ENCODE data around the gene MSANTD4. TPM values are rescaled to one million over a fixed set of nuclear protein-coding genes. Genes with fewer than 3 reads are reported as not detected.
"Not testable (repeated sequence)": the region's sequence is repeated elsewhere in the genome, so short reads cannot be mapped to it uniquely, and the experiment has no call there.

Gene MSANTD4
- total RNA-seq, 2 donors from 2014 or later, result 13.9 to 15.4 TPM

GRCh38 chr11:106031936-106032335, 9.9 kb upstream of the MSANTD4 start:
- Mint-ChIP-seq H3K4me3 (no peak overlapping the region), H3K9me3 (peaks cover 3 to 4% of the 10 kb centered on the region in 2 donors), H3K4me1 (ENCODE audit: low read depth) (peaks cover 8% of the 10 kb centered on the region), H3K27me3 (ENCODE audit: low read depth) (peaks cover 43% of the 10 kb centered on the region), H3K36me3 (ENCODE audit: insufficient read depth in 2 of 2) (peaks cover 3 to 8% of the 10 kb centered on the region in 2 donors), H3K27ac (no peak overlapping the region)
- DNase-seq (no peak), ATAC-seq (replicated peaks in 1 of 2) (no peak)

DNA sequence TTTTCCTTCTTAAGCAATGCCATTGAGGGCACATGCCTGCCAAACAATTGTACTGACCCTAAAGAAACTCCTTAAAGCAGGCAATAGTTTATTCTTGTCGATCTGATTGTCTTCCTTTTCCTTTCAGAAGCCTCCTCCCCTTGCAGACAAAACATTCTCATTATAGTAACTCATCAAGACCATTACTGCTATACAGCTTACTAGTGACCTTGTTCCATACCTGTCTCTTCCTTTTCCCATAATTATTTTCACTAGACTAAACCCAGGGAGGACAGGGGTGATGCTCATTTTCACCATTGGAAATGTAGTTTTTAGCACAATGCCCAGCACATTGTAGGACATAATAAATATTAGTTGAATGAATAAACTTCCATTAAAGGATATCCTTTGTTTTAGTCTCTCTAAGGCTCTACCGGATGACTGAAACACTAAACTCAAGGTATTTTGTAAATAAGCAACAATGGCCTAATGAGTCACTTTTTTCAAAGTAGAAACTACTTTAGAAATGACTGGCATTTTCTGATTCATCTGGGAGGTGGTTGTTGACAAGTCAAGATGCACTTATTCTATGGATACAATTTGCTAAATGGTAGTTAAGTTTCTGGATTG, 9.3 kb upstream of the MSANTD4 start:
- Mint-ChIP-seq H3K4me3 (peak overlapping the region; percentile 28 to 31), H3K27me3 (ENCODE audit: low read depth) (peaks cover 43% of the 10 kb centered on the region), H3K4me1 (ENCODE audit: low read depth) (peaks cover 8% of the 10 kb centered on the region), H3K9me3 (peaks cover 3 to 4% of the 10 kb centered on the region in 2 donors), H3K27ac (peak overlapping the region; percentile 64), H3K36me3 (ENCODE audit: insufficient read depth in 2 of 2) (peaks cover 3 to 8% of the 10 kb centered on the region in 2 donors)
- DNase-seq (no peak), ATAC-seq (replicated peaks in 1 of 2) (peak; percentile 84 to 89)

GRCh38 chr11:106030609-106031008, 8.6 kb upstream of the MSANTD4 start:
- H3K9me3 Mint-ChIP-seq, result peaks cover 3 to 4% of the 10 kb centered on the region in 2 donors
- H3K27me3 Mint-ChIP-seq (ENCODE audit: low read depth), result peaks cover 43% of the 10 kb centered on the region
- H3K4me1 Mint-ChIP-seq (ENCODE audit: low read depth), result peaks cover 8% of the 10 kb centered on the region
- ATAC-seq (replicated peaks in 1 of 2) (no peak), DNase-seq (no peak)
- H3K36me3 Mint-ChIP-seq (ENCODE audit: insufficient read depth in 2 of 2), result peaks cover 3 to 11% of the 10 kb centered on the region in 2 donors
- H3K4me3 Mint-ChIP-seq, result no peak overlapping the region
- H3K27ac Mint-ChIP-seq, result no peak overlapping the region

DNA sequence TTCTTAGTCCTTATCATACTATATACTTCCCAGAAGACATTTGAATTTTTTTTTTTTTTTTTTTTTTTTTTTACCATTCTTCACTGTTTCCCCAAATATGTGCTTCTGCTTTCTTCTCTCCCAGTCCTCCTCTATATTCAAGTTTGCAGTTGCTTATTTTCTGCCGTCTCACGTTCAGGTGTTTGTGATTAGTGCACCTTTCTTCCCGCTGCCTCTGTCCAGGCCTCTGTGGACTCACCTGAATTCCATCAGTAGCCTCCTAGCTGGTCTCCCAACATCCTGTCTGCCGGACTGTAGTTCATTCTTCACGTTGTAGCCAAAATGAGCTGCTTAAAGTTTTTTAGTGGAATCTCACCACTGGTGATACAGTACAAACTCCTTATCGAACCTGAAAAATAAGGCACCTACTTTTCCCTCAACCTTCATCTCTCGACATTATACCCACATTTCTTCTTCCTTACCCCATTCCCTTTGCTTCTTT, 795 bp upstream of the MSANTD4 start:
- ATAC-seq (replicated peaks in 1 of 2), result no peak
- Mint-ChIP-seq H3K4me1 (ENCODE audit: low read depth) (peaks cover 44% of the 10 kb centered on the region), H3K27me3 (ENCODE audit: low read depth) (no peaks in the 10 kb centered on the region), H3K27ac (peak overlapping the region; percentile 55), H3K36me3 (ENCODE audit: insufficient read depth in 2 of 2) (peaks cover 12 to 28% of the 10 kb centered on the region in 2 donors), H3K4me3 (peak overlapping the region; percentile 82 to 95), H3K9me3 (peaks cover 4 to 5% of the 10 kb centered on the region in 2 donors)
- peak in 1 of 2 donors; percentile 2 for DNase-seq

DNA sequence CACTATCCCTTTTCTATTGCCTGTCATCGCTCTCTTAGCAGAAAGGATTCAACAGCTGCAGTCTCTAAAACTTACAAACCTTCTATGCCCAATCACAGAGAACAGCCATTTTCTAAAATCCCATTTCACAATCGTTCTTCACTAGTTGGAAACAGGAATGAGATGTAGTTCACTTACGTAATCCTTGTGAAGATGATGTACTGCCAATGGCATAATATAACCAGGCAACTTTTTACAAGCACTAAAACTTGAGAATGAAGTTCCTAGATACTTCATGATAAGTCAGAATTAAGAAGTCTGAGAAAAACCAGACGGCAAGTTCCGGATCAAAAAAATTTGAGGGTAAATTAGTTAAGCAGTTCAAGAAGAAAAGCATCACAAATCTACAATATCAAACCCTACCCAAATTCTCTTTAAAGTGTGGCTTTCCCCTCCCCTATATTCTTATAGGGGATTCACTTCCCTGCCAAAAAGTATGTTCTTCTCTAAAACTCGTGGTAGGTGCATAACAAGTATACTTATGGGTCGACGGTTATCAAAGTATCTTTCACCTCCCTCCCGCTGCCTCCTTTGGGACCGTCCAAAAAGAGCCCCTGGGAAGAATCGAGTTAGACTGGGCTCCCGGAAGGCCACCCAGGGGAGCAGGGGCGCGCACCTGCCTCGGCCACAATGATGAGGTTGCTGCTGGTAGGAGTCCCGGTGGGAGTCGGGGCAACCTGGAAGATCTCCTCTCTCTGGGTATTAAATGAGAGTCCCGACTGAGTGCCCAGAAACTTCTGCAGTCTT, 666 bp downstream of the MSANTD4 start:
- peaks cover 49% of the 10 kb centered on the region for H3K4me1 Mint-ChIP-seq (ENCODE audit: low read depth)

GRCh38 chr11:106017093-106017492, 4.9 kb downstream of the MSANTD4 start:
- no peak overlapping the region for H3K4me3 Mint-ChIP-seq
- H3K27ac Mint-ChIP-seq, result no peak overlapping the region
- H3K9me3 Mint-ChIP-seq, result peaks cover 0 to 1% of the 10 kb centered on the region in 2 donors
- DNase-seq (no peak), ATAC-seq (replicated peaks in 1 of 2) (no peak)
- H3K27me3 Mint-ChIP-seq (ENCODE audit: low read depth), result no peaks in the 10 kb centered on the region
- peaks cover 50% of the 10 kb centered on the region for H3K4me1 Mint-ChIP-seq (ENCODE audit: low read depth)
- peaks cover 12 to 23% of the 10 kb centered on the region in 2 donors for H3K36me3 Mint-ChIP-seq (ENCODE audit: insufficient read depth in 2 of 2)

More for the DNA sequence above, 666 bp downstream of the MSANTD4 start:
- Mint-ChIP-seq H3K9me3 (peaks cover 0 to 4% of the 10 kb centered on the region in 2 donors), H3K4me3 (peak overlapping the region; percentile 82 to 95), H3K36me3 (ENCODE audit: insufficient read depth in 2 of 2) (peaks cover 10 to 25% of the 10 kb centered on the region in 2 donors), H3K27me3 (ENCODE audit: low read depth) (no peaks in the 10 kb centered on the region), H3K27ac (peak overlapping the region; percentile 91)
- peak; percentile 2 to 8 for ATAC-seq (replicated peaks in 1 of 2)
- DNase-seq, result no peak

DNA sequence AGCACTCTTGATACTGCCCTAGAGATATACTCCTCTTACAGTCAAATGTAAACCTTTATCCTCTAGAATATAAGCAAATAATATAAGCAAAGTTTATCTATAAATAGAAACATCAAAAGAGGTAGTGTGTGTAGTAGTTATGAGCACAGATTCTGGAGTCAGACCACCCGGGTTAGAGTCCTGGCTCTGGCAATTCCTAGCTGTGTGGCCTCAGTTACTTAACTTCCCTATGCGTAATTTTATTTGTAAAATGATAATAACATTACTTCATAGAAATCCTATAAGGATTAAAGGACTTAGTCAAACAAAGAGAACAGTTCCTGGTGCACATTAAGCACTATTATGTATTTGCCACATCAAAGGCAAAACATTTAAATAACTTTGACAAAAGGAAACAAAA, 7.0 kb downstream of the MSANTD4 start:
- no peak overlapping the region for H3K4me3 Mint-ChIP-seq
- ATAC-seq (replicated peaks in 1 of 2), result no peak
- H3K9me3 Mint-ChIP-seq, result peaks cover 3% of the 10 kb centered on the region in 2 donors
- no peak for DNase-seq
- H3K27ac Mint-ChIP-seq, result no peak overlapping the region
- H3K36me3 Mint-ChIP-seq (ENCODE audit: insufficient read depth in 2 of 2), result peaks cover 15 to 34% of the 10 kb centered on the region in 2 donors
- no peaks in the 10 kb centered on the region for H3K27me3 Mint-ChIP-seq (ENCODE audit: low read depth)
- peaks cover 50% of the 10 kb centered on the region for H3K4me1 Mint-ChIP-seq (ENCODE audit: low read depth)

DNA sequence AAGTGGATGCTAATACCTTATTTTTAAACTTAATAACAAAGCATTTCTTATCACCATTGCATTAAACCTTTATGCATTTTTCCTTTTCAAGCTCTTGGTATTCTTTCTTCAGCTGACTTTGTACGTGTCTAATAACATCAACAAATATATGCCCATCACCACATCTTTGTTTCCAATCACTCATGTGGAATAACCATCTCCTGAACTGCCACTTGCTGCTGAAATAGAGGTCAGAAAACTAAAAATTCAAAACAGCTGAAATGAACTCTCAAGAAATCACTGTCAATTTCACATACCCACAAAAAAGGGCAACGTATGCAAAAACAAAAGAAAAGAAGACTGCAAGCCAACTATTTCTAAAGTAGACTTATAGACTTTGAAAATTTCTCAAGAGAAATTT, 7.4 kb downstream of the MSANTD4 start:
- Mint-ChIP-seq H3K4me3 (no peak overlapping the region), H3K4me1 (ENCODE audit: low read depth) (peaks cover 47% of the 10 kb centered on the region), H3K9me3 (peaks cover 3% of the 10 kb centered on the region in 2 donors), H3K27me3 (ENCODE audit: low read depth) (no peaks in the 10 kb centered on the region), H3K36me3 (ENCODE audit: insufficient read depth in 2 of 2) (peaks cover 17 to 35% of the 10 kb centered on the region in 2 donors), H3K27ac (no peak overlapping the region)
- ATAC-seq (replicated peaks in 1 of 2) (no peak), DNase-seq (no peak)

GRCh38 chr11:106014035-106014434, 8.0 kb downstream of the MSANTD4 start:
- DNase-seq (no peak), ATAC-seq (replicated peaks in 1 of 2) (no peak)
- Mint-ChIP-seq H3K4me3 (no peak overlapping the region), H3K27ac (no peak overlapping the region), H3K9me3 (peaks cover 3% of the 10 kb centered on the region in 2 donors), H3K27me3 (ENCODE audit: low read depth) (no peaks in the 10 kb centered on the region), H3K36me3 (ENCODE audit: insufficient read depth in 2 of 2) (peaks cover 19 to 36% of the 10 kb centered on the region in 2 donors), H3K4me1 (ENCODE audit: low read depth) (peaks cover 43% of the 10 kb centered on the region)

- Mint-ChIP-seq H3K4me3 (no peak overlapping the region), H3K9me3 (peaks cover 2 to 3% of the 10 kb centered on the region in 2 donors), H3K27ac (no peak overlapping the region), H3K27me3 (ENCODE audit: low read depth) (no peaks in the 10 kb centered on the region), H3K36me3 (ENCODE audit: insufficient read depth in 2 of 2) (peaks cover 21 to 41% of the 10 kb centered on the region in 2 donors), H3K4me1 (ENCODE audit: low read depth) (peaks cover 33% of the 10 kb centered on the region)
- DNase-seq, result no peak
- ATAC-seq (replicated peaks in 1 of 2), result no peak
Observed at GRCh38 chr11:106012744-106013143, 9.3 kb downstream of the MSANTD4 start.

DNA sequence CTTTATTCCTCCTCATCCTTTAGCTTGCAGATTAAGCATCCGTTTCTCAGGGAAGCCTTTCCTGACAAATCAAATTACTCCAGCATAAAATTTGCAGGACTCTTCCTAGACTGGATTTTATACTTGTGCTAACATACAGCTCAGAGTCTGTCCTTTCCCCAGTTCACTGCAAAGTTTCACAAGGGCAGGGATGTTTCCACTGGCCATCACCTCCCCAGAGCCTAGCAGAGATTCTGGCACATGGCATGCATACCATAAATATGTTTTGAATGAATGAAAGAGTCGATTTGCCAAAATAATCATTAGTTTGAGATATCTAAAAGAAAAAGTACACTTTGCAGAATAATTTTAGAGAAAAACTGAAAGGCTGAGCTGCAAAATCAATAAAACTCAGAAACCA, 10.6 kb downstream of the MSANTD4 start:
- DNase-seq (no peak), ATAC-seq (replicated peaks in 1 of 2) (no peak)
- no peaks in the 10 kb centered on the region for H3K27me3 Mint-ChIP-seq (ENCODE audit: low read depth)
- peaks cover 27 to 51% of the 10 kb centered on the region in 2 donors for H3K36me3 Mint-ChIP-seq (ENCODE audit: insufficient read depth in 2 of 2)
- no peak overlapping the region for H3K27ac Mint-ChIP-seq
- no peak overlapping the region for H3K4me3 Mint-ChIP-seq
- peaks cover 2 to 3% of the 10 kb centered on the region in 2 donors for H3K9me3 Mint-ChIP-seq
- H3K4me1 Mint-ChIP-seq (ENCODE audit: low read depth), result peaks cover 29% of the 10 kb centered on the region

DNA sequence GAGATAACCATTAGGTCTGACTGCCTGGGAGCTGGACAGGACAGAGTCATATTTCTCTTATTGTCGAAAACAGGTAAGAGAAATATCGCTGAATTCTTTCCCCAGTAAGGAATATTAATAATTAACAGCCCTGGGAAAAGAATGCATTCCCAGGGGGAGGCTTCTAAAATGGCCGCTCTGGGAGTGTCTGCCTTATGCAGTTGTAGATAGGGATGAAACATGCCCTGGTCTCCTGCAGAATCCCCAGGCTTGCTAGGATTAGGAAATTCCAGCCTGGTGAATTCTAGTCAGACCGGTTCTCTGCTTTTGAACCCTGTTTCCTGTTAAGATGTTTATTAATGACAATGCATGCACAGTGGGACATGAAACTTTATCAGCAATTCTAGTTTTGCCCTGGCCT, 18.9 kb downstream of the MSANTD4 start:
- H3K27ac Mint-ChIP-seq; DNase-seq; H3K4me1 Mint-ChIP-seq (ENCODE audit: low read depth); ATAC-seq (replicated peaks in 1 of 2); H3K4me3 Mint-ChIP-seq; H3K27me3 Mint-ChIP-seq (ENCODE audit: low read depth): not testable (repeated sequence)
- peaks cover 32 to 48% of the 10 kb centered on the region in 2 donors for H3K36me3 Mint-ChIP-seq (ENCODE audit: insufficient read depth in 2 of 2)
- H3K9me3 Mint-ChIP-seq, result peaks cover 7 to 12% of the 10 kb centered on the region in 2 donors

DNA sequence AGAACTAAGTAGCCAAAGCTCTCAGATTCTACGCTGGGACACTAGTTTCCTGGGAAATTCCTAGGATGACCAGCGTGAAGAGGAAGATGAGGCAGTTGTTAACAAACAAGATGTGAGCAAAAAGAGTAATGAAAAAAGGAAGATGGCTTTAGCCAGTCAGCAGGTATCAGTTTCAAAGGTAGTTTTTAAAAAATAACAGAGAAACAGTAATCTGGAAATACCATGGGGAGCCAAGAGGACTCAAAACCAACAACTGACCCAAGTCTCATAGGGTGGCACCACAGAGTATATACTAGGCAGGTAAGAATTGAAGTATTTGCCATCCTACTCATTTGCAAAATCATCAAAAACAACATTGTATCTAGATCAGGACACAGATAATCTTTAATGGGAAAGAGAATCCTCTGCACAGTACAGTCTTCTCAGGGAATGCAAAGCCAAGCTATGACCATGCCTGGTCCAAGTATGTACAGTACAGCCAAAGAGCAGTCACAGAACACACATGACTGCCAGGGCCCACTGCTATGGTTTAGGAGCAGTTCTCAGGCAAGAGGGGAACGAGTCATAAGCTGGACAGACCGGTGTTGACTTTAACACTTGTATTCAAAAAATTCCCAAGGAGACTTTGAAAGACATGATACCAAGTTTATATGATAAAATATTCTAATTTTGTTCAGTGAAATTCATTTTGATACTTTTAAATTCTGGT, 20.6 kb downstream of the MSANTD4 start:
- Mint-ChIP-seq H3K27ac (no peak overlapping the region), H3K4me1 (ENCODE audit: low read depth) (peaks cover 8% of the 10 kb centered on the region), H3K36me3 (ENCODE audit: insufficient read depth in 2 of 2) (peaks cover 24 to 45% of the 10 kb centered on the region in 2 donors), H3K4me3 (no peak overlapping the region), H3K27me3 (ENCODE audit: low read depth) (no peaks in the 10 kb centered on the region), H3K9me3 (peaks cover 12% of the 10 kb centered on the region in 2 donors)
- no peak for ATAC-seq (replicated peaks in 1 of 2)
- DNase-seq, result no peak

Measured in activated T-cell treated with anti-CD3 and anti-CD28 coated beads, Interleukin-2, amount 50 U/mL, for 72 hours (primary cell).